ENCODE results near the gene MPPED1. TPM values are rescaled to one million over a fixed set of nuclear protein-coding genes. Genes with fewer than 3 reads are reported as not detected.

The MPPED1 gene
- total RNA-seq, 1 experiment from 2014 or later = 0.28 TPM

DNA sequence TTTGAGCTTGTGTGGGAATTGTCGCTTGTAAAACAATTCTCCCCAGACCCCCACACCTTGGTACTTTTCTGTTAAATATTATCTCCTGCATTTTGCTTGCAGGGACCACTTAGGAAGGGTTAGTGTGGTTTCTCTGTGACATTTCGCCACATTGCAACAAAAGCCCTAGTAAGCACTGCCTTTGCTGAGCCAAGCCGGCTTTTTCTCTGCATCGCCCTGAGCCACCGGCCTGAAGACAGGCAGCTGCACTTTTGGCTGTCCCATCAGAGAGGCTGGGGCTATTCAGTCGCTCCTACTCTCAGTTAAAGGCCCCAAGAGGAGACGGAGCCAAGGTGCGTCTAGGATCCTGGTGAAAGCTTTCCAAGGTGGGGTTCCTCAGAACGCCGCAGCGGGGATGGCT, 5.7 kb downstream of the MPPED1 start:
- no peak overlapping the region for H3K9ac ChIP-seq (ENCODE audit: extremely low read depth, insufficient read length, low read length)
- H3K4me1 Mint-ChIP-seq = peaks cover 8 to 32% of the 10 kb centered on the region in 2 experiments
- no peak overlapping the region for H3K23ac ChIP-seq (ENCODE audit: insufficient read length, low read depth, low read length)
- H3K27me3 Mint-ChIP-seq (ENCODE audit: low read depth) = peaks cover 58% of the 10 kb centered on the region
- TF ChIP-seq, protein P1, sequence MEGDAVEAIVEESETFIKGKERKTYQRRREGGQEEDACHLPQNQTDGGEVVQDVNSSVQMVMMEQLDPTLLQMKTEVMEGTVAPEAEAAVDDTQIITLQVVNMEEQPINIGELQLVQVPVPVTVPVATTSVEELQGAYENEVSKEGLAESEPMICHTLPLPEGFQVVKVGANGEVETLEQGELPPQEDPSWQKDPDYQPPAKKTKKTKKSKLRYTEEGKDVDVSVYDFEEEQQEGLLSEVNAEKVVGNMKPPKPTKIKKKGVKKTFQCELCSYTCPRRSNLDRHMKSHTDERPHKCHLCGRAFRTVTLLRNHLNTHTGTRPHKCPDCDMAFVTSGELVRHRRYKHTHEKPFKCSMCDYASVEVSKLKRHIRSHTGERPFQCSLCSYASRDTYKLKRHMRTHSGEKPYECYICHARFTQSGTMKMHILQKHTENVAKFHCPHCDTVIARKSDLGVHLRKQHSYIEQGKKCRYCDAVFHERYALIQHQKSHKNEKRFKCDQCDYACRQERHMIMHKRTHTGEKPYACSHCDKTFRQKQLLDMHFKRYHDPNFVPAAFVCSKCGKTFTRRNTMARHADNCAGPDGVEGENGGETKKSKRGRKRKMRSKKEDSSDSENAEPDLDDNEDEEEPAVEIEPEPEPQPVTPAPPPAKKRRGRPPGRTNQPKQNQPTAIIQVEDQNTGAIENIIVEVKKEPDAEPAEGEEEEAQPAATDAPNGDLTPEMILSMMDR (conservative IDR thresholded peaks at IDR 0.05) = no peak
- no peaks in the 10 kb centered on the region for H4K20me1 ChIP-seq (ENCODE audit: control insufficient read depth, insufficient read depth, insufficient read length)
- H3K56ac ChIP-seq (ENCODE audit: insufficient read length, low read depth, low read length) = no peak overlapping the region
- WGBS (ENCODE audit: extremely low coverage, insufficient read length, low lambda C conversion rate) = no CpG with 5 or more reads among the region's 11 CpGs
- H3K27ac Mint-ChIP-seq = 0 out of 7 replicates have a peak overlapping the region, but pooled peaks of 1 of the 3 experiments have one; percentile 21
- H2BK5ac ChIP-seq (ENCODE audit: insufficient read length, low read length) = no peak overlapping the region
- no peak overlapping the region for H3T11ph ChIP-seq (ENCODE audit: low read length)
- no peak overlapping the region for H3K4me3 Mint-ChIP-seq
- no peak overlapping the region for H2BK120ac ChIP-seq (ENCODE audit: low read depth, low read length, poor library complexity, severe bottlenecking)
- H3K9me3 ChIP-seq (ENCODE audit: control insufficient read depth, low read depth, low read length) = no peaks in the 10 kb centered on the region
- no peak overlapping the region for H2AK5ac ChIP-seq (ENCODE audit: insufficient read length, low read length)
- no peaks in the 10 kb centered on the region for H3K4me1 ChIP-seq (ENCODE audit: insufficient read depth, low read length)
- no peaks in the 10 kb centered on the region for H3K79me2 ChIP-seq (ENCODE audit: insufficient read depth, low read length)
- H4K5ac ChIP-seq (ENCODE audit: insufficient read length, low read depth, low read length) = no peak overlapping the region
- H3K18ac ChIP-seq (ENCODE audit: insufficient read length, low read depth, low read length) = no peak overlapping the region
- H3K4ac ChIP-seq (ENCODE audit: low read depth, low read length) = no peak overlapping the region
- no peaks in the 10 kb centered on the region for H3K23me2 ChIP-seq (ENCODE audit: insufficient read length, low read depth, low read length, poor library complexity, severe bottlenecking)
- no peak overlapping the region for H4K8ac ChIP-seq (replicated peaks; ENCODE audit: insufficient read length, low read depth, low read length)
- no peaks in the 10 kb centered on the region for H3K36me3 Mint-ChIP-seq (ENCODE audit: insufficient read depth in 1 of 3, low read depth in 3 of 3)
- no peak overlapping the region for H2BK12ac ChIP-seq (ENCODE audit: insufficient read length, low read depth, low read length)
- no peak overlapping the region for H3K4me2 ChIP-seq (ENCODE audit: insufficient read depth, insufficient read length, low read length)
- H2BK15ac ChIP-seq (ENCODE audit: low read depth, low read length) = no peak overlapping the region
- no peaks in the 10 kb centered on the region for H3K79me1 ChIP-seq (ENCODE audit: insufficient read depth, low read depth, low read length, poor library complexity, severe bottlenecking)
- H3K14ac ChIP-seq (ENCODE audit: insufficient read depth, low read length) = no peak overlapping the region
- H3K9me3 Mint-ChIP-seq = no peaks in the 10 kb centered on the region
- H4K91ac ChIP-seq (ENCODE audit: insufficient read length, low read depth, low read length) = no peak overlapping the region
- peaks cover 3% of the 10 kb centered on the region; the same call in 1 of the 2 replicates for H3K27me3 ChIP-seq (ENCODE audit: insufficient read depth, low read length)
- DNase-seq = no peak
- no peak overlapping the region for H3K27ac ChIP-seq (ENCODE audit: insufficient read length, low read depth, low read length)
- no peak overlapping the region for H2AFZ ChIP-seq (ENCODE audit: low read length)
- H2BK20ac ChIP-seq (ENCODE audit: low read depth, low read length, poor library complexity, severe bottlenecking) = no peak overlapping the region

Measured in H9 (cell line).